NB4 (cell line): ENCODE results near the gene KCNK4.
"Not testable (repeated sequence)": the region's sequence is repeated elsewhere in the genome, so short reads cannot be mapped to it uniquely, and the experiment has no call there.

Experiments used
- DNase-seq: peaks from one replicate; pipeline ENCODE4 v3.0.0; 2010; ENCODE audit warnings: low read depth
- H3K4me3 ChIP-seq: one replicate; pipeline ENCODE4 v1.5.1; 2011; ENCODE audit warnings: mild to moderate bottlenecking, low read depth, low read length, moderate library complexity
- MYC ChIP-seq: IDR thresholded peaks from 2 replicates; pipeline ENCODE4 v1.6.1; 2011; ENCODE audit warnings: low read depth, low read length
- POLR2A ChIP-seq: IDR thresholded peaks from 2 replicates; pipeline ENCODE4 v1.6.1; 2011; ENCODE audit warnings: mild to moderate bottlenecking; ENCODE audit not compliant: insufficient read length; ENCODE audit errors: extremely low read depth
- TF ChIP-seq, protein P1 (sequence below): IDR thresholded peaks from 2 replicates; pipeline ENCODE4 v1.6.1; 2011; ENCODE audit warnings: low read depth, low read length
- TF ChIP-seq, protein P2 (sequence below): IDR thresholded peaks from one replicate; pipeline ENCODE4 v1.5.1; 2012; ENCODE audit warnings: low read depth, low read length

Gene KCNK4

GRCh38 chr11:64313491-64314145 lies 22.5 kb downstream of the KCNK4 start:
- TF ChIP-seq, protein P1, sequence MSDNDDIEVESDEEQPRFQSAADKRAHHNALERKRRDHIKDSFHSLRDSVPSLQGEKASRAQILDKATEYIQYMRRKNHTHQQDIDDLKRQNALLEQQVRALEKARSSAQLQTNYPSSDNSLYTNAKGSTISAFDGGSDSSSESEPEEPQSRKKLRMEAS, result no peak
- TF ChIP-seq POLR2A (no peak), MYC (no peak)
- TF ChIP-seq, protein P2, sequence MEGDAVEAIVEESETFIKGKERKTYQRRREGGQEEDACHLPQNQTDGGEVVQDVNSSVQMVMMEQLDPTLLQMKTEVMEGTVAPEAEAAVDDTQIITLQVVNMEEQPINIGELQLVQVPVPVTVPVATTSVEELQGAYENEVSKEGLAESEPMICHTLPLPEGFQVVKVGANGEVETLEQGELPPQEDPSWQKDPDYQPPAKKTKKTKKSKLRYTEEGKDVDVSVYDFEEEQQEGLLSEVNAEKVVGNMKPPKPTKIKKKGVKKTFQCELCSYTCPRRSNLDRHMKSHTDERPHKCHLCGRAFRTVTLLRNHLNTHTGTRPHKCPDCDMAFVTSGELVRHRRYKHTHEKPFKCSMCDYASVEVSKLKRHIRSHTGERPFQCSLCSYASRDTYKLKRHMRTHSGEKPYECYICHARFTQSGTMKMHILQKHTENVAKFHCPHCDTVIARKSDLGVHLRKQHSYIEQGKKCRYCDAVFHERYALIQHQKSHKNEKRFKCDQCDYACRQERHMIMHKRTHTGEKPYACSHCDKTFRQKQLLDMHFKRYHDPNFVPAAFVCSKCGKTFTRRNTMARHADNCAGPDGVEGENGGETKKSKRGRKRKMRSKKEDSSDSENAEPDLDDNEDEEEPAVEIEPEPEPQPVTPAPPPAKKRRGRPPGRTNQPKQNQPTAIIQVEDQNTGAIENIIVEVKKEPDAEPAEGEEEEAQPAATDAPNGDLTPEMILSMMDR, result no peak
- H3K4me3 ChIP-seq, result no peak overlapping the region
- no peak for DNase-seq

- DNase-seq, result peak; percentile 45
- TF ChIP-seq, protein P1, result no peak
- TF ChIP-seq, protein P2, result peak; percentile 39
- H3K4me3 ChIP-seq, result no peak overlapping the region
These were observed 23.2 kb downstream of the KCNK4 start for GRCh38 chr11:64314146-64314804.

DNA sequence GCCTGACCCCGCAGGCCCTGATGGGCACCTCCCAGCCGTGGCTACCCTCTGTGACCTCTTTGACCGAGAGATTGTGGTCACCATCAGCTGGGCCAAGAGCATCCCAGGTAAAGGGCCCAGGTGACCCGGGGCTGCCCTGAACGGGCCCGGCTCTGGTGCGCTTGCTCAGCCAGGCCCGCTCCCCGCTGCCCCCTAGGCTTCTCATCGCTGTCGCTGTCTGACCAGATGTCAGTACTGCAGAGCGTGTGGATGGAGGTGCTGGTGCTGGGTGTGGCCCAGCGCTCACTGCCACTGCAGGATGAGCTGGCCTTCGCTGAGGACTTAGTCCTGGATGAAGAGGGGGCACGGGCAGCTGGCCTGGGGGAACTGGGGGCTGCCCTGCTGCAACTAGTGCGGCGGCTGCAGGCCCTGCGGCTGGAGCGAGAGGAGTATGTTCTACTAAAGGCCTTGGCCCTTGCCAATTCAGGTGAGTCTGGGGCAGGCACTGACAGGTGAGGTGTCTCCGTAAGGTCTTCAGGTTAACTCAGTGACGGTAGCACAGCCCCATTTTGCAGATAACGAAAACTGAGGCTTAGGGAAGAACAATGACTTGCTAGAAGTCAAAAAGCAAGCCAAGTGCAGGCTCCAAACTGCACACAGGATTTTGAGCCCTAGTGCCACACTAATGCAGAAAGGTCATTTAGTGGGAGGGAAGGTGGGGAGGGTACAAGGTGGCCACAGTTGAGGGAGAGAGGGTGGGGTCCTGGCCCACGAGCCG lies 23.9 kb downstream of the KCNK4 start:
- no peak for DNase-seq
- H3K4me3 ChIP-seq, result no peak overlapping the region
- TF ChIP-seq, protein P2, result no peak
- TF ChIP-seq, protein P1, result no peak

- peak overlapping the region; percentile 79 for H3K4me3 ChIP-seq
- peak; percentile 26 for TF ChIP-seq POLR2A
- DNase-seq, result not testable (repeated sequence)
These were observed 24.8 kb downstream of the KCNK4 start for GRCh38 chr11:64315667-64316526.

DNA sequence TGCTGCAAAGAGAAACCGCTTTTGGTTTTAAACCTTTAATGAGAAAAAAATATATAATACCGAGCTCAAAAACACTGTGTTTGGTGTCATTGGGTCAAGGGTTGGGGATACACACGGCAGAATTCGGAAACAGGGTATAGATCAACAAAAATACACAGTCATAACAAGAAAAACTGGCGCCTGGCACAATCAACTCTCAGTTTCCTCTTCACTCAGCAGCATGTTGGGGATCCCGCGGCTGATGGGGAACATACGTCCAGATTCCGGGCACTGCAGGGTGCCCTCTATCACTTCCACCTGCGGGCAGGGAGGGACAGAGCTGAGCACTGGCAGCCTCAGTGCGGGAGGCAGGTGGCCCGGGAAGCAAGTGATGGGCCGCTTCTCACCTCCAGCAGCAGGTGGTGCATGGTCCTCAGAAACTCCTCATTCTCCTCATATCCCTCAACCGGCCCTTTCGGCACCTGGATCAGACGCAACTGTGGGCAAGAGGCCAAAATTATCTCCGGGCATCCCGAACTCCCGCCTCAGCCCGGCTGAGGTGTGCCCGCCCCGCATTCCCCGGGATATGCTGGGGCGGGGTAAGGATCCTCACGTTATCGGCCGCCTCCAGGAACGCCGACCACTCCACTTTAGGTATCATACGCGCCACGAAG lies 25.7 kb downstream of the KCNK4 start:
- H3K4me3 ChIP-seq, result peak overlapping the region; percentile 79
- TF ChIP-seq, protein P2, result no peak
- TF ChIP-seq, protein P1, result no peak
- TF ChIP-seq POLR2A, result no peak
- TF ChIP-seq MYC, result no peak
- peak; percentile 64 for DNase-seq
